Liver (tissue), 9 donors: ENCODE results near the gene WDR7. TPM values are rescaled to one million over a fixed set of nuclear protein-coding genes. Genes with fewer than 3 reads are reported as not detected.

ENCODE experiments used
- DNase-seq: peaks from one replicate; pipeline ENCODE4 v3.0.0-alpha.2; 2017; ENCODE audit warnings: low spot score
- H3K27ac ChIP-seq, 2 donors: one replicate each; pipeline ENCODE4 v1.7.0; 2013; ENCODE audit warnings: inconsistent platforms in 2 of 2, low read length in 2 of 2, control low read depth in 1 of 2, low read depth in 1 of 2, mild to moderate bottlenecking in 1 of 2
- H3K27me3 ChIP-seq, 4 donors: one replicate each; pipeline versions ENCODE4 v1.6.1 to v1.7.0; 2013; ENCODE audit warnings: low read length in 3 of 4, inconsistent platforms in 1 of 4, mild to moderate bottlenecking in 1 of 4, moderate library complexity in 1 of 4; ENCODE audit not compliant: control insufficient read depth in 4 of 4, insufficient read depth in 4 of 4
- H3K36me3 ChIP-seq, 4 donors: one replicate each; pipeline versions ENCODE4 v1.6.1 to v1.7.0; 2013; ENCODE audit warnings: low read length in 3 of 4, mild to moderate bottlenecking in 3 of 4, low read depth in 1 of 4, moderate library complexity in 1 of 4; ENCODE audit not compliant: control insufficient read depth in 4 of 4, insufficient read depth in 3 of 4
- H3K4me1 ChIP-seq, 4 donors: one replicate each; pipeline versions ENCODE4 v1.6.1 to v1.7.0; 2013; ENCODE audit warnings: low read length in 3 of 4, mild to moderate bottlenecking in 3 of 4, moderate library complexity in 1 of 4; ENCODE audit not compliant: control insufficient read depth in 4 of 4, insufficient read depth in 4 of 4
- H3K4me3 ChIP-seq, 3 donors: one replicate each; pipeline versions ENCODE4 v1.6.1 to v1.7.0; 2013; ENCODE audit warnings: low read length in 3 of 3, control low read depth in 1 of 3, low read depth in 1 of 3, mild to moderate bottlenecking in 1 of 3
- H3K9ac ChIP-seq, 2 donors: one replicate each; pipeline ENCODE4 v1.7.0; 2013; ENCODE audit warnings: low read length in 2 of 2, mild to moderate bottlenecking in 2 of 2, moderate library complexity in 2 of 2, control low read depth in 1 of 2, low read depth in 1 of 2
- H3K9me3 ChIP-seq, 4 donors: one replicate each; pipeline versions ENCODE4 v1.6.1 to v1.7.0; 2013; ENCODE audit warnings: low read length in 3 of 4; ENCODE audit not compliant: control insufficient read depth in 4 of 4
- ATF3 ChIP-seq: IDR thresholded peaks from 2 replicates; pipeline ENCODE4 v1.6.1; 2016; ENCODE audit warnings: antibody characterized with exemption
- CTCF ChIP-seq: fragments of 150-350 bp; IDR thresholded peaks from 2 replicates; pipeline ENCODE4 v1.5.1; 2017; ENCODE audit warnings: improper control_type of control experiment, low read depth, low read length; ENCODE audit not compliant: missing input control
- FOXA1 ChIP-seq: IDR thresholded peaks from 2 replicates; pipeline ENCODE4 v1.6.1; 2016; ENCODE audit warnings: antibody characterized with exemption
- FOXA2 ChIP-seq: IDR thresholded peaks from 2 replicates; pipeline ENCODE4 v1.6.1; 2016; ENCODE audit warnings: antibody characterized with exemption
- GABPA ChIP-seq, 2 donors: IDR thresholded peaks in 1 of 2; conservative IDR thresholded peaks in 1 of 2; 2 replicates each; pipeline ENCODE4 v1.6.1; 2016; ENCODE audit warnings: antibody characterized with exemption in 2 of 2, mild to moderate bottlenecking in 1 of 2, moderate library complexity in 1 of 2
- HNF4G ChIP-seq: IDR thresholded peaks from 2 replicates; pipeline ENCODE4 v1.6.1; 2016; ENCODE audit warnings: antibody characterized with exemption
- MAX ChIP-seq: IDR thresholded peaks from 2 replicates; pipeline ENCODE4 v1.6.1; 2016; ENCODE audit warnings: antibody characterized with exemption
- NR2F2 ChIP-seq: IDR thresholded peaks from 2 replicates; pipeline ENCODE4 v1.6.1; 2016; ENCODE audit warnings: antibody characterized with exemption
- RAD21 ChIP-seq, 2 donors: IDR thresholded peaks; 2 replicates each; pipeline ENCODE4 v1.6.1; 2016; ENCODE audit warnings: antibody characterized with exemption in 2 of 2, mild to moderate bottlenecking in 2 of 2
- REST ChIP-seq: IDR thresholded peaks from 2 replicates; pipeline ENCODE4 v1.6.1; 2016; ENCODE audit warnings: antibody characterized with exemption, mild to moderate bottlenecking
- RXRA ChIP-seq, 2 donors: IDR thresholded peaks; 2 replicates each; pipeline ENCODE4 v1.6.1; 2017 to 2018; ENCODE audit warnings: antibody characterized with exemption in 2 of 2, mild to moderate bottlenecking in 1 of 2
- YY1 ChIP-seq: IDR thresholded peaks from 2 replicates; pipeline ENCODE4 v1.6.1; 2016; ENCODE audit warnings: antibody characterized with exemption, mild to moderate bottlenecking
- ZBTB33 ChIP-seq: IDR thresholded peaks from 2 replicates; pipeline ENCODE4 v1.6.1; 2016; ENCODE audit warnings: antibody characterized with exemption
- WGBS: extraction: QIAGEN DNeasy Blood & Tissue Kit; methylation state at CpG from one replicate; pipeline ENCODE4 v1.1.7; 2013; 5-methylcytosine and 5-hydroxymethylcytosine counted together
- polyA plus RNA-seq, 2 donors: library from polyadenylated mRNA; stranded (reverse) in 1 of 2; unstranded in 1 of 2; fragments of 200-250 nt in 1 of 2; fragments of >200 nt in 1 of 2; fragmentation: Nextera tagmentation in 1 of 2; extraction: Ambion mirVana in 1 of 2; gene quantifications; one replicate each; pipeline versions ENCODE4 v1.2.1 to v1.2.3, GENCODE V29; 2013 to 2015
- total RNA-seq, 2 donors: library from RNA; depleted of rRNA; stranded (reverse); fragments of >200 nt; gene quantifications; one replicate each; pipeline ENCODE4 v1.2.3, GENCODE V29; 2014
- donor health status: healthy.
- donor health status: healthy.
- donor health status: healthy.
- donor health status: healthy.
- donor health status: healthy.

Gene WDR7
- total and polyA plus RNA-seq, 4 donors: 4.5 to 26.6 (median 13.2) TPM

- WGBS: 44% methylated on average over 4 of the region's 4 CpGs
- H3K36me3 ChIP-seq: no peaks in the 10 kb centered on the region
- no peak for DNase-seq
- H3K9me3 ChIP-seq: no peaks in the 10 kb centered on the region
- no peak overlapping the region for H3K9ac ChIP-seq
- H3K4me3 ChIP-seq: no peak overlapping the region
- TF ChIP-seq YY1 (no peak), REST (no peak), FOXA2 (no peak)
- peaks cover 0 to 1% (median 0%) of the 10 kb centered on the region in 4 donors for H3K4me1 ChIP-seq
- H3K27ac ChIP-seq: no peak overlapping the region
- no peaks in the 10 kb centered on the region for H3K27me3 ChIP-seq
These were observed 10.9 kb downstream of the WDR7 start for GRCh38 chr18:56662063-56662408.

- no peaks in the 10 kb centered on the region for H3K36me3 ChIP-seq
- no peak for TF ChIP-seq ATF3
- TF ChIP-seq GABPA (IDR thresholded peaks at IDR 0.05 in 1 of 2, conservative IDR thresholded peaks at IDR 0.05 in 1 of 2): no peak
- no peak for TF ChIP-seq NR2F2
- no peak for TF ChIP-seq ZBTB33
- no peak for TF ChIP-seq RAD21 (IDR thresholded peaks at IDR 0.05)
- TF ChIP-seq MAX: no peak
- no peak for TF ChIP-seq CTCF
- TF ChIP-seq FOXA1: no peak
- no peak for TF ChIP-seq REST
- no peak for TF ChIP-seq FOXA2
- TF ChIP-seq RXRA (IDR thresholded peaks at IDR 0.05): no peak
- TF ChIP-seq HNF4G: no peak
- H3K9ac ChIP-seq: no peak overlapping the region
These were observed 11.3 kb downstream of the WDR7 start for GRCh38 chr18:56662502-56662901.

More at GRCh38 chr18:56662502-56662901, 11.3 kb downstream of the WDR7 start:
- Histone ChIP-seq H3K9me3 (no peaks in the 10 kb centered on the region), H3K27ac (no peak overlapping the region), H3K27me3 (no peaks in the 10 kb centered on the region), H3K4me3 (no peak overlapping the region), H3K4me1 (peaks cover 0 to 1% (median 0%) of the 10 kb centered on the region in 4 donors)
- 86% methylated on average over 5 of the region's 5 CpGs for WGBS
- DNase-seq: no peak
